CD4-positive, CD25-positive, alpha-beta regulatory T cell (primary cell): ENCODE data around the gene AFF1. TPM values are rescaled to one million over a fixed set of nuclear protein-coding genes. Genes with fewer than 3 reads are reported as not detected.
"Not testable (repeated sequence)": the region's sequence is repeated elsewhere in the genome, so short reads cannot be mapped to it uniquely, and the experiment has no call there.

Experiments used
- ATAC-seq, 2 donors: fragments of 150-1000 bp; cut with Tn5 transposase; one replicate each; pipeline ENCODE4 v1.10.0; 2021; ENCODE audit warnings: low read depth in 2 of 2, moderate number of reproducible peaks in 2 of 2, moderate library complexity in 1 of 2
- DNase-seq, 3 donors: peaks; one replicate each; pipeline versions ENCODE4 v3.0.0 to v3.0.0-alpha.2; 2012 to 2022; ENCODE audit warnings: mixed read lengths in 1 of 3
- H3K27ac ChIP-seq: one replicate; pipeline ENCODE4 v1.7.0; 2013; ENCODE audit warnings: mild to moderate bottlenecking, low read length; ENCODE audit not compliant: insufficient read depth, poor library complexity, severe bottlenecking
- H3K27me3 ChIP-seq: one replicate; pipeline ENCODE4 v1.7.0; 2013; ENCODE audit warnings: low read length; ENCODE audit not compliant: control insufficient read depth, insufficient read depth
- H3K36me3 ChIP-seq: one replicate; pipeline ENCODE4 v1.7.0; 2013; ENCODE audit warnings: mild to moderate bottlenecking, low read length, moderate library complexity; ENCODE audit not compliant: control insufficient read depth, insufficient read depth
- H3K4me1 ChIP-seq: 2 replicates; pipeline ENCODE4 v1.7.0; 2013; ENCODE audit warnings: mild to moderate bottlenecking, low read length; ENCODE audit not compliant: insufficient read depth, control insufficient read depth, poor library complexity, severe bottlenecking
- H3K4me3 ChIP-seq: one replicate; pipeline ENCODE4 v1.7.0; 2013; ENCODE audit warnings: low read depth, mild to moderate bottlenecking, low read length, moderate library complexity
- H3K9me3 ChIP-seq, 2 experiments: 1 replicate in 1 of 2; 2 replicates in 1 of 2; pipeline ENCODE4 v1.7.0; 2013; ENCODE audit warnings: low read length in 2 of 2, mild to moderate bottlenecking in 1 of 2, moderate library complexity in 1 of 2; ENCODE audit not compliant: control insufficient read depth in 2 of 2
- H3K27ac Mint-ChIP-seq, 3 donors: one replicate each; pipeline ENCODE4 v1.8.0; 2020 to 2022; ENCODE audit warnings: mild to moderate bottlenecking in 3 of 3, mixed read lengths in 3 of 3, moderate library complexity in 2 of 3
- H3K27me3 Mint-ChIP-seq: one replicate; pipeline ENCODE4 v1.8.0; 2022; ENCODE audit warnings: mild to moderate bottlenecking, mixed read lengths
- H3K36me3 Mint-ChIP-seq: one replicate; pipeline ENCODE4 v1.8.0; 2020; ENCODE audit warnings: mixed read lengths
- H3K4me1 Mint-ChIP-seq, 4 donors: one replicate each; pipeline ENCODE4 v1.8.0; 2020 to 2022; ENCODE audit warnings: mixed read lengths in 4 of 4, mild to moderate bottlenecking in 1 of 4
- H3K4me3 Mint-ChIP-seq, 4 donors: one replicate each; pipeline ENCODE4 v1.8.0; 2020 to 2022; ENCODE audit warnings: mild to moderate bottlenecking in 4 of 4, mixed read lengths in 4 of 4, moderate library complexity in 3 of 4
- H3K9me3 Mint-ChIP-seq, 7 donors: one replicate each; pipeline ENCODE4 v1.8.0; 2020 to 2022; ENCODE audit warnings: mixed read lengths in 7 of 7, mild to moderate bottlenecking in 3 of 7, moderate library complexity in 2 of 7
- polyA plus RNA-seq, 4 donors: library from polyadenylated mRNA; unstranded; fragments of 300-500 nt; fragmentation: Illumina TruSeq; gene quantifications; one replicate each; pipeline ENCODE4 v1.2.3, GENCODE V29; 2021
- total RNA-seq: library from RNA; stranded (reverse); gene quantifications from one replicate; pipeline ENCODE4 v1.2.3, GENCODE V29; 2022

The AFF1 gene
- total and polyA plus RNA-seq, 5 donors from 2014 or later = 18.1 to 122 (median 37.4) TPM

- Histone ChIP-seq H3K9me3 (no peaks in the 10 kb centered on the region), H3K27me3 (no peaks in the 10 kb centered on the region), H3K36me3 (peaks cover 94% of the 10 kb centered on the region), H3K4me3 (no peak overlapping the region), H3K27ac (no peak overlapping the region), H3K4me1 (no peaks in the 10 kb centered on the region)
- no peaks in the 10 kb centered on the region for H3K27me3 Mint-ChIP-seq
- H3K27ac Mint-ChIP-seq = no peak overlapping the region
- peaks cover 0 to 5% (median 2%) of the 10 kb centered on the region in 4 donors for H3K4me1 Mint-ChIP-seq
- DNase-seq (no peak), ATAC-seq (no peak)
- H3K36me3 Mint-ChIP-seq = peaks cover 70% of the 10 kb centered on the region
- no peak overlapping the region for H3K4me3 Mint-ChIP-seq
- H3K9me3 Mint-ChIP-seq = no peaks in the 10 kb centered on the region
Observed at GRCh38 chr4:87133183-87133582, 198.4 kb downstream of the AFF1 start.

- Histone ChIP-seq H3K9me3 (no peaks in the 10 kb centered on the region), H3K36me3 (peaks cover 91% of the 10 kb centered on the region), H3K4me1 (no peaks in the 10 kb centered on the region), H3K4me3 (no peak overlapping the region), H3K27me3 (no peaks in the 10 kb centered on the region), H3K27ac (no peak overlapping the region)
- peak overlapping the region in 2 of 3 donors; percentile 3 to 34 for H3K27ac Mint-ChIP-seq
- ATAC-seq (no peak), DNase-seq (no peak)
- no peaks in the 10 kb centered on the region for H3K9me3 Mint-ChIP-seq
- peaks cover 0 to 12% (median 4%) of the 10 kb centered on the region in 4 donors for H3K4me1 Mint-ChIP-seq
- H3K4me3 Mint-ChIP-seq = no peak overlapping the region
- H3K36me3 Mint-ChIP-seq = peaks cover 63% of the 10 kb centered on the region
- no peaks in the 10 kb centered on the region for H3K27me3 Mint-ChIP-seq
Observed at GRCh38 chr4:87134122-87134521, 199.3 kb downstream of the AFF1 start.

GRCh38 chr4:87141428-87141827 lies 206.6 kb downstream of the AFF1 start:
- peaks cover 28% of the 10 kb centered on the region for H3K36me3 ChIP-seq
- H3K9me3 ChIP-seq = no peaks in the 10 kb centered on the region
- H3K27ac Mint-ChIP-seq = peak overlapping the region in 1 of 3 donors; percentile 74
- no peak overlapping the region for H3K27ac ChIP-seq
- H3K4me1 ChIP-seq = no peaks in the 10 kb centered on the region
- no peaks in the 10 kb centered on the region for H3K27me3 ChIP-seq
- peaks cover 51% of the 10 kb centered on the region for H3K36me3 Mint-ChIP-seq
- ATAC-seq (no peak), DNase-seq (no peak)
- no peaks in the 10 kb centered on the region for H3K9me3 Mint-ChIP-seq
- no peak overlapping the region for H3K4me3 Mint-ChIP-seq
- H3K27me3 Mint-ChIP-seq = no peaks in the 10 kb centered on the region
- peaks cover 0 to 12% (median 2%) of the 10 kb centered on the region in 4 donors for H3K4me1 Mint-ChIP-seq
- no peak overlapping the region for H3K4me3 ChIP-seq

GRCh38 chr4:87144356-87144755 lies 209.5 kb downstream of the AFF1 start:
- DNase-seq = peak in 1 of 3 donors; percentile 9
- H3K9me3 ChIP-seq = no peaks in the 10 kb centered on the region
- no peak overlapping the region for H3K27ac ChIP-seq
- no peaks in the 10 kb centered on the region for H3K27me3 ChIP-seq
- H3K4me1 Mint-ChIP-seq = no peaks in the 10 kb centered on the region
- H3K4me3 ChIP-seq = no peak overlapping the region
- H3K4me3 Mint-ChIP-seq = no peak overlapping the region
- H3K36me3 ChIP-seq = peaks cover 8% of the 10 kb centered on the region
- no peaks in the 10 kb centered on the region for H3K9me3 Mint-ChIP-seq
- no peaks in the 10 kb centered on the region for H3K4me1 ChIP-seq
- peak in 1 of 2 donors; percentile 10 for ATAC-seq
- peaks cover 36% of the 10 kb centered on the region for H3K36me3 Mint-ChIP-seq
- H3K27me3 Mint-ChIP-seq = no peaks in the 10 kb centered on the region
- H3K27ac Mint-ChIP-seq = peak overlapping the region in 1 of 3 donors; percentile 21

GRCh38 chr4:87145934-87146333 lies 211.1 kb downstream of the AFF1 start:
- not testable (repeated sequence) for H3K9me3 Mint-ChIP-seq, ATAC-seq, H3K27me3 Mint-ChIP-seq, H3K9me3 ChIP-seq, H3K27ac ChIP-seq, H3K4me3 Mint-ChIP-seq, H3K4me1 ChIP-seq, H3K27me3 ChIP-seq, H3K4me1 Mint-ChIP-seq, DNase-seq, H3K36me3 ChIP-seq, H3K4me3 ChIP-seq, H3K27ac Mint-ChIP-seq
- H3K36me3 Mint-ChIP-seq = peaks cover 27% of the 10 kb centered on the region

GRCh38 chr4:87147116-87147515 lies 212.3 kb downstream of the AFF1 start:
- ATAC-seq (no peak), DNase-seq (no peak)
- Mint-ChIP-seq H3K27me3 (no peaks in the 10 kb centered on the region), H3K4me3 (no peak overlapping the region), H3K36me3 (peaks cover 17% of the 10 kb centered on the region), H3K4me1 (no peaks in the 10 kb centered on the region), H3K9me3 (no peaks in the 10 kb centered on the region), H3K27ac (peak overlapping the region in 1 of 3 donors; percentile 27)
- H3K9me3 ChIP-seq = no peaks in the 10 kb centered on the region
- no peaks in the 10 kb centered on the region for H3K4me1 ChIP-seq
- H3K36me3 ChIP-seq = no peaks in the 10 kb centered on the region
- H3K27ac ChIP-seq = no peak overlapping the region
- no peaks in the 10 kb centered on the region for H3K27me3 ChIP-seq
- H3K4me3 ChIP-seq = no peak overlapping the region

GRCh38 chr4:87150498-87151261 lies 215.9 kb downstream of the AFF1 start:
- Mint-ChIP-seq H3K9me3 (no peaks in the 10 kb centered on the region), H3K4me1 (no peaks in the 10 kb centered on the region), H3K27ac (no peak overlapping the region)

GRCh38 chr4:87151730-87152129 lies 216.9 kb downstream of the AFF1 start:
- Mint-ChIP-seq H3K27me3 (no peaks in the 10 kb centered on the region), H3K36me3 (no peaks in the 10 kb centered on the region), H3K9me3 (no peaks in the 10 kb centered on the region), H3K4me1 (no peaks in the 10 kb centered on the region), H3K4me3 (no peak overlapping the region), H3K27ac (no peak overlapping the region)
- no peak overlapping the region for H3K27ac ChIP-seq
- H3K36me3 ChIP-seq = no peaks in the 10 kb centered on the region
- no peaks in the 10 kb centered on the region for H3K27me3 ChIP-seq
- DNase-seq = no peak
- ATAC-seq = no peak
- no peak overlapping the region for H3K4me3 ChIP-seq
- no peaks in the 10 kb centered on the region for H3K9me3 ChIP-seq
- no peaks in the 10 kb centered on the region for H3K4me1 ChIP-seq

More at GRCh38 chr4:87150498-87151261, 215.9 kb downstream of the AFF1 start:
- ATAC-seq (peak; percentile 68 to 71), DNase-seq (peak; percentile 24 to 70 (median 53))
- H3K27ac ChIP-seq = no peak overlapping the region
- no peaks in the 10 kb centered on the region for H3K27me3 ChIP-seq
- no peaks in the 10 kb centered on the region for H3K36me3 ChIP-seq
- H3K9me3 ChIP-seq = no peaks in the 10 kb centered on the region
- H3K4me1 ChIP-seq = no peaks in the 10 kb centered on the region
- Mint-ChIP-seq H3K27me3 (no peaks in the 10 kb centered on the region), H3K36me3 (no peaks in the 10 kb centered on the region), H3K4me3 (no peak overlapping the region)
- H3K4me3 ChIP-seq = no peak overlapping the region
